Progenitor cell of endocrine pancreas (in vitro differentiated cells): ENCODE results near the gene COL4A6. TPM values are rescaled to one million over a fixed set of nuclear protein-coding genes. Genes with fewer than 3 reads are reported as not detected.

Experiments used
- DNase-seq: peaks from one replicate; pipeline ENCODE4 v3.0.0; 2021; ENCODE audit warnings: low spot score; ENCODE audit not compliant: unreplicated experiment
- H3K27ac Mint-ChIP-seq: 2 replicates; pipeline ENCODE4 v1.8.0; 2021; ENCODE audit warnings: mild to moderate bottlenecking, moderate library complexity, mixed read lengths
- H3K27me3 Mint-ChIP-seq: 2 replicates; pipeline ENCODE4 v1.8.0; 2021; ENCODE audit warnings: mixed read lengths
- H3K36me3 Mint-ChIP-seq: 2 replicates; pipeline ENCODE4 v1.8.0; 2022; ENCODE audit warnings: mixed read lengths; ENCODE audit not compliant: insufficient read depth
- H3K4me1 Mint-ChIP-seq: 2 replicates; pipeline ENCODE4 v1.8.0; 2021; ENCODE audit warnings: low read depth, mixed read lengths
- H3K4me3 Mint-ChIP-seq: 2 replicates; pipeline ENCODE4 v1.8.0; 2021; ENCODE audit warnings: low read depth, mild to moderate bottlenecking, moderate library complexity, mixed read lengths
- H3K9me3 Mint-ChIP-seq: 2 replicates; pipeline ENCODE4 v1.8.0; 2021; ENCODE audit warnings: low read depth, mixed read lengths
- total RNA-seq: library from RNA; stranded (reverse); gene quantifications from 2 replicates; pipeline ENCODE4 v1.2.1, GENCODE V29; 2021
- TF ChIP-seq, protein P1 (sequence below): fragments of 200-600 bp; sonication (generic); IDR thresholded peaks from one replicate; pipeline ENCODE4 v1.5.0; 2021; ENCODE audit warnings: antibody characterized with exemption, mild to moderate bottlenecking; ENCODE audit not compliant: unreplicated experiment

The COL4A6 gene
- total RNA-seq, 1 donor from 2014 or later: 66.6 TPM

GRCh38 chrX:108178143-108178498, 260.1 kb downstream of the COL4A6 start:
- Mint-ChIP-seq H3K27ac (peak overlapping the region; percentile 34), H3K27me3 (no peaks in the 10 kb centered on the region), H3K4me1 (peaks cover 4% of the 10 kb centered on the region), H3K36me3 (peaks cover 3% of the 10 kb centered on the region), H3K4me3 (no peak overlapping the region), H3K9me3 (no peaks in the 10 kb centered on the region)
- TF ChIP-seq, protein P1, sequence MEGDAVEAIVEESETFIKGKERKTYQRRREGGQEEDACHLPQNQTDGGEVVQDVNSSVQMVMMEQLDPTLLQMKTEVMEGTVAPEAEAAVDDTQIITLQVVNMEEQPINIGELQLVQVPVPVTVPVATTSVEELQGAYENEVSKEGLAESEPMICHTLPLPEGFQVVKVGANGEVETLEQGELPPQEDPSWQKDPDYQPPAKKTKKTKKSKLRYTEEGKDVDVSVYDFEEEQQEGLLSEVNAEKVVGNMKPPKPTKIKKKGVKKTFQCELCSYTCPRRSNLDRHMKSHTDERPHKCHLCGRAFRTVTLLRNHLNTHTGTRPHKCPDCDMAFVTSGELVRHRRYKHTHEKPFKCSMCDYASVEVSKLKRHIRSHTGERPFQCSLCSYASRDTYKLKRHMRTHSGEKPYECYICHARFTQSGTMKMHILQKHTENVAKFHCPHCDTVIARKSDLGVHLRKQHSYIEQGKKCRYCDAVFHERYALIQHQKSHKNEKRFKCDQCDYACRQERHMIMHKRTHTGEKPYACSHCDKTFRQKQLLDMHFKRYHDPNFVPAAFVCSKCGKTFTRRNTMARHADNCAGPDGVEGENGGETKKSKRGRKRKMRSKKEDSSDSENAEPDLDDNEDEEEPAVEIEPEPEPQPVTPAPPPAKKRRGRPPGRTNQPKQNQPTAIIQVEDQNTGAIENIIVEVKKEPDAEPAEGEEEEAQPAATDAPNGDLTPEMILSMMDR: no peak
- no peak for DNase-seq

DNA sequence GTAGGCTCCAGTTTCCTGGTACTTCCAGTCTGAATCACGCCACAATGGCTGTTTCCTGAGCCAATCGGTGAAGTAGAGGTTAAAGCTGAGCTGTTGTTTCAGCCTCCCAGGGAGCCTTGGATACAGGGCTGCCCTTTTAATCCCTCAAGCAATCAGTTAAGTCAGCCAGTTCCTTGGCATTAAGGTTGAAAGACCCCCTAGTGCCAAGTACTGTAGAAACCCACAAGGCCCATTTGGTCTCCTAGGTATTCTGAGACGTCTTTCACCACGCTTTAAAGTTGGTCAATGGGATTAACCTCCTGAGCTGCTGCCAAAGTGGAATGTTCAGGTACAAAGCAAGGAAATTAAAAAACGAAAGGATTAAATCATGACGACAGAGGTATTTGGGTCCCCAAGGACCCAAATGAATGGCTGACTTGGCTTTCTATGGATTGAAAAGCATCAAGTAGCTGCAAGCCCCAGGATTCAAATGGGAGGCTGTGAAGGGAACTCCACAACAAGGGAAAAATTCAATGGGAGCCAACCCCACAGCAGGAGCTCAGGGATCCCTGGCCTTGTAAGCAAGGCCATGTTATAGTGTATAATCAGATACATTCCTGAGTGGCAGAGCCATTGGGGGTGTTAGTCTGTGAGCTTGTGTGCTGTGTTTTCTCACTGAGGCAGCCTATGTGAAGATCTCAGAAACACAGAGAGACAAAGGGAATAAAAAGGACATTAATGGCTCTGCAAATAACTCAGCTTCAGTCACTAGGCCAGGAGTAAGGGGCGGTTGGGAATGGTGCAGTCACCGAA, 260.7 kb downstream of the COL4A6 start:
- Mint-ChIP-seq H3K36me3 (peaks cover 3% of the 10 kb centered on the region), H3K4me3 (no peak overlapping the region), H3K27ac (peak overlapping the region; percentile 34), H3K9me3 (no peaks in the 10 kb centered on the region), H3K27me3 (no peaks in the 10 kb centered on the region), H3K4me1 (peaks cover 4% of the 10 kb centered on the region)
- no peak for DNase-seq
- TF ChIP-seq, protein P1: no peak

DNA sequence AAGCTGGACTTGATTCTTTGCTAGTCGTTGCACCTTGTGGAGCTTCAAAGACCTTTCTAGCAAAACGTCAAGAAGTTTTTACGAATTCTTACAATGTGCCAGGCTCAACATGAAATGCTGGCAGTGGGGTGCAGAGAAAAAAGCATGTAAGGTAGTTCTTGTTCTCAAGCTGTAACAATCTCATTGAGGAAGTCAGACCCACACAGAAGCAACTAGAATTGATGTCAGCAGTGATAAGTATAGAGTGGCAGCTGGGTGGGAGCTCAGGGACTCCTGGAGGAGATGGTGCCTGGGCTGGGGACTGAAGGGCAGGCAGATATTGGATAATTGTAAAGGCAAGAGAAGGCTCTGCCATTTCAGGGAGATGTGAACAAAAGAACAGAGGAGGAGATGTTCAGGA, 264.3 kb downstream of the COL4A6 start:
- no peak overlapping the region for H3K4me3 Mint-ChIP-seq
- peaks cover 4% of the 10 kb centered on the region for H3K4me1 Mint-ChIP-seq
- no peak overlapping the region for H3K27ac Mint-ChIP-seq
- TF ChIP-seq, protein P1: no peak
- no peak for DNase-seq
- H3K36me3 Mint-ChIP-seq: peaks cover 12% of the 10 kb centered on the region
- H3K27me3 Mint-ChIP-seq: no peaks in the 10 kb centered on the region
- no peaks in the 10 kb centered on the region for H3K9me3 Mint-ChIP-seq

DNA sequence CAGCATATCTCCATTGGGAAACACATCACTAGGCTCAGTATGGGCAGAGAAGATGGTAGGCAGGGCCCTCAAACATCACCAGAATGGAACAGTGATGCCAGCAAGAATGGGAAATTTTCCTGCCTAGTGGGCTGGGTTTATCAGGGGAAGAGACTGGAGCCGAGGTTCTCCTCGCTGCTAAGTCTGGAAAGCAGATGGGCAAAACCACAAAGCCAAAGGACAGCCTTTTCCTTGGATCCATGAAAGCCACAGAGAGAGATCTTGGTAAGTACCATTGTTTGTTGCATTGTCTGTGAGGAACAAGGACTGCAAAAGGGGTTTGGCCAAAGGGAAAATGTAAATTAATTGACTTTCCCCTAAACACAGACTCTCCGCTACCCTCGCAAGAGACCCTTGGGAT, 266.6 kb downstream of the COL4A6 start:
- Mint-ChIP-seq H3K36me3 (peaks cover 8% of the 10 kb centered on the region), H3K27me3 (no peaks in the 10 kb centered on the region), H3K4me3 (no peak overlapping the region), H3K4me1 (no peaks in the 10 kb centered on the region), H3K9me3 (no peaks in the 10 kb centered on the region), H3K27ac (no peak overlapping the region)
- TF ChIP-seq, protein P1: no peak
- no peak for DNase-seq

DNA sequence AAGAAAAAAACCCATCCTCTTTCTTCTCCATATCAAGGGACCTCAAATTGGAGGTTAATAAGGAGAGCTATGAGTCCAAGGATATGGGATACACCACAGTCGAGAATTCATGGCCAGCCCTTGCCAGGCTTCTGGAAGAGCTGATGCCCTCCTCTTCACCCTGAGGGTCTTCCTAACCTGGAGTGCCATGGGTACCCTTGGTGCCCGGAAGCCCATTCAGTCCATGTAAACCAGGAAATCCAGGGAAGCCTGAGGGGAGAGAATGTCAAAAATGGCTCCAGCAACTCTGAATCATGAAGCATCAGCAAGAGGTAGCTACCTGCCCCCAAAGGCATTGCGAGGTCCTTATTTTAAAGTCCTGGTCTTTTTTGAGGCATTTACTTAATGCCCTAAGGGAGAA, 268.5 kb downstream of the COL4A6 start:
- no peak overlapping the region for H3K27ac Mint-ChIP-seq
- no peaks in the 10 kb centered on the region for H3K9me3 Mint-ChIP-seq
- TF ChIP-seq, protein P1: no peak
- H3K27me3 Mint-ChIP-seq: no peaks in the 10 kb centered on the region
- no peak overlapping the region for H3K4me3 Mint-ChIP-seq
- no peak for DNase-seq
- no peaks in the 10 kb centered on the region for H3K4me1 Mint-ChIP-seq
- peaks cover 8% of the 10 kb centered on the region for H3K36me3 Mint-ChIP-seq
